Astrocyte of the hippocampus (primary cell): ENCODE measurements around the gene CTRB2.
"Not testable (repeated sequence)": the region's sequence is repeated elsewhere in the genome, so short reads cannot be mapped to it uniquely, and the experiment has no call there.

Source experiments
- DNase-seq: peaks from one replicate; pipeline ENCODE4 v3.0.0; 2011; ENCODE audit warnings: low read depth, low spot score

The CTRB2 gene

GRCh38 chr16:75242436-75243078 lies 35.6 kb upstream of the CTRB2 start:
- not testable (repeated sequence) for DNase-seq

DNA sequence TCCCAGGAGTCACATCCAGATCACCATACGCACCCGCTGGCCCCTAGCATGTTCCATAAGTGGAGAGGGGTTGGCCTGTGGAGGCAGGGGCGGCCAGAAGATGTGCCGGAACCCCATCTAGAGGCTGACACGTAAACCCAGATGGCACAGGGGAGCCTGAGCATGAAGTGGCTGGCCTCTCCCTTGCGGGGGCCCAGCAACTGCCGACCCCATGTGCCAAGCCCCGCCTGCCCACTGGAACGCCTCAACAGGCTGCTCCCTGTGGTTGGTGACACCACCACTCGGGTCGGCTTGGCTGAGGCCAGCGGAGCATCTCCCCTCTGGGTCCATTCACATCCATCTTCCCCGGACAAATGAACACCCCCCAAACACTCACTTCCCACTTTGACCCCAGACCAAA lies 35.0 kb upstream of the CTRB2 start:
- no peak for DNase-seq

- no peak for DNase-seq
Measured at GRCh38 chr16:75241412-75241811, 34.5 kb upstream of the CTRB2 start.

DNA sequence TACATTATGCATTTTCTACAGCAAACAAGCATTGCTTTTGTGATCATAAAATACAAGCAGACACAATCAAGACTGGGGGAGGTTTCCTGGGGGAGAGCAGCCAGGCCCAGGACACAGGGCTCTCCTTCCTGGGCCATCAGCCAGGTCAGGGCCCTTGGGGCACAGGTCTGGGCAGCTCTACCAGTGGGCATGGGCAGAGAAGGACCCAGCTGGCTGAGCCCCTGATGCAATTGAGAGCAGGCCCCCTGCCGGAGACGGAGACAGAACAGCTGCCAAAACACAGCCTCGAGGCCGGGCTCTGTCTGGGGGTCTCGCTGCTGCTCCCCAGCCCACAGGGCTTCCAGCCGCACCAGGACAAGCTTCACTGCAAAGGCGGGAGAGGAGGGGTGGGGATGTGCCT lies 33.7 kb upstream of the CTRB2 start:
- DNase-seq, result not testable (repeated sequence)

- DNase-seq, result no peak
Measured at GRCh38 chr16:75239542-75240122, 32.7 kb upstream of the CTRB2 start.

DNA sequence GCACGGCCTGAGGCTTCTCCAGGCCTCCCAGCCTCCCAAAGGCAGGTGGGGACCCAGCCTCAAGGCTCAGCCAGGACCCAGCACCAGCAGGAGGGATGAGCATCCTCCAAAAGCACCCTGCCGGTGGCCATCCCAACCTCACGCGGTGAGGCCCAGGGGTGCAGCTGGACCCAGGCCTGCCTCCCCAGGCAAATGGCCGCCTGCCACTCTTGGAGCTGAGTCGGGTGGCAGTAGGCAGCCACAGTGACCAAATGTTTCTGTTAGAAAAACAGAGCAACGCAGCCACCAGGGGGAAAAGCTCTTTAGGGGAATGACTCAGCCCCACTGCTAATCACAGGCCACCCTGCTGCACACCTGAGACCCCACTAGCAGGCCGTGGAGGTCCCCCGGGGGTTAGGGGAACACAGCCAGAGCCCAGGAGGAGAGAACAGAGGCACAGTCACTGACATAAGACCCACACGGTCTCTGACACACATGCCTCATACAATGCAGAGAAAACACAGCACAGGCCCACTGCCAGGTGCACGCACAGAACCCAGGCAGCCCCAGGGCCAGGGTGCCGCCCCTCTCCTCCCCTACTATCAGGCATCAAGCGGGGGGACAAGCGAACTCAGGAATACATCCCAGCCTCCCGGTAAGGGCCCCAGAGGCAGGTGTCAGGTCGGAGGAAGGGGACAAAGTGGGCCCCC lies 32.0 kb upstream of the CTRB2 start:
- DNase-seq, result no peak

- peak; percentile 95 for DNase-seq
Measured at GRCh38 chr16:75238132-75238852, 31.3 kb upstream of the CTRB2 start.

DNA sequence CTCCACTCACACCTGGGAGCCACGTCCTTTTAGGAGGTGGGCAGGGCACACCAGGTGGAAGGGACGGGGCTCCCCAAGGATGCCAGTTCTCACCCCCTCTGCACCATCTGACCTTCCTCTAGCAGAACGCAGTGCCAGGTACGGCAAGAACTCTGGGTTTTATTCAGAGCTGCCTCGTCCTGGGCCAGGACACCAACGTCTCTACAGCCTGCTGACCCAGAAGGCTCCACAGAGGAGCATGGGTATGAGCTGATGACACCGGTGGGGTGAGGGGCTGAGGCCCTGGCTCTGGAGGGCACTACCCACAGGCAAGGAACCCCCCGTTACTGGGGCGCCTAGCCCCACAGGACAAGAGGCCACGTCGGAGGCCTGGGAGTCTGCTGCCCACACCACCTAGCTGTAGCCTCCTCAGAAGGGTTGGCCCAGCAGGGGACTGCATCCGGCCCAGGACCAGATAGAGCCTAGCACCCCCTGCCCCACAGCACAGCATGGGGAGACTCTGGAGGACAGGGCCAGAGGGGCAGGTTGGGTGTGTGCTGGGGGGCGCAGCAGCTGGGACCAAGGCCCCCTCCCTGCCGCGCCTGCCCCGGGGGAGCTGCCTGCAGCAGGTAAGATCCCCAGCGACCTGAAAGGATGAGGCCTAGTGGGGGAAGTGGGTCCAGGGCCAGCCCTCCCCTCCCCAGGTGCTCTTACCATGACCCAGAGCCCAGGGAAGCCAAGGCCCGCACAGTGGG lies 30.6 kb upstream of the CTRB2 start:
- DNase-seq, result peak; percentile 12

DNA sequence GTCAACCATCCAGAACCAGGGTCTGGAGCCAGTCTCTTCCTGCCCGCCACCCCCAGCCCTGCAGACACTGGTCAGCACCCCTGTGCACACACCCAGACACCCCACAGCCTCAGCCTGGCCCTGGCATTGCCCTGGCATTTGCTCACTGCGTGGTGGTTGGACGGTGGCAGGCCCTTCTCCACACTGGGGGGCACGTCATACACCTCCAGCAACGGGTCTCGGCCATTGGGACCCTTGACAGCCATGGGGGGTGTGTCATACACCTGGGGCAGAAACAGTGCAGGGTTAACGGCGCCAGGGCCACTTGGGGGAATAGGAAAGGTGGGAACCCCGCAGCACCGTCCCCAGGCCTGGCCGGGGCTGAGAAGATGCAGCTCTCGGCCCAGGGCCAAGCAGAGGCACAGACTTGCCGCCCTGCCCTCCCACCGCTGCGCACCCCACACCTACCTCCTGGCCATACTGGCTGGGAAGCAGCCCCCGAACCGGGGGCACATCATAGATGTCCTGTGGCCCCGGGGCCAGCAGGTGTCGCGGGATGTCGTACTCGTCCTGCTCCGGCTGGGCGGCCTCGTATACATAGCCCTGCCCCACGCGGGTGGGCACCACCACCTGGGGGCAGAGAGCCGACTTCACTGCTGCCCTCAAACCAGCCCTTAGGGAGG lies 29.9 kb upstream of the CTRB2 start:
- peak; percentile 4 for DNase-seq

GRCh38 chr16:75236232-75236631 lies 29.3 kb upstream of the CTRB2 start:
- no peak for DNase-seq

DNA sequence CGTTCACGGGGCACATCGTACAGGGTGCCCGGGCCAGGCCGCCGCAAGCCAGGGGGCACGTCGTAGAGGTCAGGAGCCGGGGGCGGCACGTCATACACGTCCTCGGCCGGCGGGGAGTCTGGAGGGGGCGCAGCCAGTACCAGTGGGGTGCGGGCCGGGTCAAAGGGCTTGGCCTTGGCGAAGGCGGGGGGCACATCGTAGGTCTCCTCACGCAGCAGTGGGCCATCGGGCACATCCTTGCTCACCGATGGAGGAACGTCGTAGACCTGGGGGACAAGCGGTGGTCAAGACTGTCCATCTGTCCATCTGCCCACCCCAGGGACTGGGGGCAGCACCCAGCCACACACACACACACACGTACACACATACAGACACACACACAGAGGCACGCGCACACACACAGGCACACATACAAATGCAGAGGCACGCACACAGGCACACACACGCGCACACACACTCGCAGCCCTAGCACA lies 28.8 kb upstream of the CTRB2 start:
- no peak for DNase-seq

DNA sequence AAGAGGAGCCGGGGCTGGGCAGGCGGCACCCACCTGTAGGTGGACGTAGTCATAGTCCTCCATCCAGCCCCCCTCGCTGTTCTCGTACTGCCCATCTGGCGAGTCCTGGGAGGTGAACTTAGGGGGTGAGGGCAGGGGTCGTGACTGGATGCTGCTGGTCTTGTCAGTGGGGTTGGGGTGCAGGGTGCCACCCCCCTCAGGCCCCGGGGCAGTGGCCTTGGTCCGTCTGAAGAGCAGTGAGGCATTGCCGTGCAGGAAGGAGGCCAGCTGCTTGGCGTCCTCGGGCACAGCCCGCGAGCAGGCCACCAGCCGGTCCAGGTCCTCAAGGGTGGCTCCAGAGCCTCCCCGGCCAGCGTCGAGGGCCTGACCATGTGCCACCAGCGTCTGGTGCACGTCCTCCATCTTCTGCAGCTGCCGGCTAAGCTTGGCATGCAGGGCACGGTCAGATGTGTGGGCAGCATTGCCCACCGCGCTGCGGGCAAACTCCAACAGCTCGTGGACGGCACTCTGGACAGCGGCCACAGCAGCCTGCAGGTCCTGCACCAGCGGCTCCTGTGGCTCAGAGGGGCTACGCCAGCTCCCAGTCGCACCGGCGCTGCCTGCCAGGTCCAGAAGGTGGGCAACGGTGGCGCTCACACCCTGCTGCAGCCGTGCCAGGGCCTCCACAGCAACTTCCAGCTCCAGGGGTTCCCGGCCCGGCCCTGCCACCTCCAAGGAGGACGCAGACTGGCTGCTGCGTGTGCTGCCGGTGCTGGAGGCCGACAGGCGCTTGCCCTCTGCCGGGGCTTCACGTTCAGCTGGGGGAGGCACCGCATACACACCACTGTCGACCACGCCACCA lies 28.1 kb upstream of the CTRB2 start:
- no peak for DNase-seq

GRCh38 chr16:75233611-75233938 lies 26.6 kb upstream of the CTRB2 start:
- DNase-seq, result no peak

- no peak for DNase-seq
Measured at GRCh38 chr16:75231570-75231969, 24.6 kb upstream of the CTRB2 start.

DNA sequence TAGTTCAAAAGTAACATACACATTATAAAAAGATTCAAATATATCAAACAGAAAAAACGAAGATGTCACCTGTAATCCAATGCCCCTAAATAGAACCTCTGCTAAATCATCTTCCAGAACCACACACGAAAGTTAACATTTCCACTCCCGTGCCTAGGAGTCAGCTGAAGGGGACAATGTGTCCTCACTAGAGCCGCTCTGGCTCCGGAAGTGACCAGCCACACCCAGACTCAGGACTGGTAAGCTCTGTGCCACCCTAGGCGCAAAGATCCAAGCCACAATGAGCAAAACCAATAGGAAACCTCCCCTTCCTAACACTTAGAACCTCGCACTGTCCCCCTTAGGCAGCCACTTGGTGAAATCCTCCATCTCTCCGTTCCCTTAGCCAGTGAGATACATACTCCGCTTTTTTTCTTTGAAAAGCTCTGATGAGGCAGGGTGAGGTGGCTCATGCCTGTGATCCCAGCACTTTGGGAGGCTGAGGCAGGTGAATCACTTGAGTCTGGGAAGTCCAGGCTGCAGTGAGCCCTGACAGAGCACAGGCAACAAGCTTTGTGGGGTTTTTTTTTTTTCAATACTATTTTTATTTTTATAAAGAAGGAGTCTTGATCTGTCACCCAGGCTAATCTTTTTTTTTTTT lies 23.6 kb upstream of the CTRB2 start:
- DNase-seq, result no peak

- DNase-seq, result no peak
Measured at GRCh38 chr16:75229172-75230031, 22.4 kb upstream of the CTRB2 start.

DNA sequence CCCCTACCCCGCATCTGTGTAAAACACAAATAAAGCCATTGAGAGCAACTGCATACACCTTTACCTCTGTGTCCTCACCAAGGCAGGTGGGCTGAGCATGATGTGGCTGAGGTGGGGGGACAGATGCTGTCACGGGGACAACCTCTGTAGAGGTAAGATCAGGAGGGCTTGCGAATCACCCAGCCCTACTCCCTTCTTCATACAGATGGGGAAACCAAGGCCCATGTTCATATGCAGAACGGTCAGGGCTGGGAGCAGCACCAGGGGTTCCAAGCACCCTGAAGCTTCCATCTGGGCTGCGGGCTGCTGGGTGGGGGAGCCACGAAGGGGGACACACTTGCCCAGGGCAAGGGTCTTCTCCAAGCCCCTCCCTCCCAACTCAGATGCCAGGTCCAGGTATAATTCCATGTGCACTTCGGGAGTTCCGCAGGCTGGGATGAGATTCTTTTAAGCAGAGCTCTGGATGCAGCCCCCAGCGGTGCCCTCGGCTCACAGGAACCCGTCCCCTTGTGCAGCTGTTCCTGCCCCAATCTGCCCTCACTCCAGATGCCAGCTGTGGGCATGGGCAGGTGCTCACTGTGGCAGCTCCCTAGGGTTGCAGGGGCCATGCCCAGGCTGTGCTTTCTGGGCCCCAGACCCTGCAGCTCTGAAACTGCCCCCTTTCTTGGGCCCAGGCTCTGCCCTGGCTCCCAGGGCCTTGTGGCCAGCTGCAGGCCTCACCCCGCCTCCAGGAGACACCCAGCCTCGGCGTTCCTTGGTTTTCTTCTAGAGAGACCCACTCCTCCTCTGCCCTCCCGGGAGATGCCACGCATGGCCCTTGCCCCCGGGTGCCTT lies 21.4 kb upstream of the CTRB2 start:
- DNase-seq, result no peak
